ENCODE data around the gene MEF2A. TPM values are rescaled to one million over a fixed set of nuclear protein-coding genes. Genes with fewer than 3 reads are reported as not detected.

The MEF2A gene
- total and polyA plus RNA-seq, 10 of the 15 experiments (the other 5 are each of a cell fraction or from before 2014, with no cell fraction given) = 7.2 to 46.7 (median 35.9) TPM

DNA sequence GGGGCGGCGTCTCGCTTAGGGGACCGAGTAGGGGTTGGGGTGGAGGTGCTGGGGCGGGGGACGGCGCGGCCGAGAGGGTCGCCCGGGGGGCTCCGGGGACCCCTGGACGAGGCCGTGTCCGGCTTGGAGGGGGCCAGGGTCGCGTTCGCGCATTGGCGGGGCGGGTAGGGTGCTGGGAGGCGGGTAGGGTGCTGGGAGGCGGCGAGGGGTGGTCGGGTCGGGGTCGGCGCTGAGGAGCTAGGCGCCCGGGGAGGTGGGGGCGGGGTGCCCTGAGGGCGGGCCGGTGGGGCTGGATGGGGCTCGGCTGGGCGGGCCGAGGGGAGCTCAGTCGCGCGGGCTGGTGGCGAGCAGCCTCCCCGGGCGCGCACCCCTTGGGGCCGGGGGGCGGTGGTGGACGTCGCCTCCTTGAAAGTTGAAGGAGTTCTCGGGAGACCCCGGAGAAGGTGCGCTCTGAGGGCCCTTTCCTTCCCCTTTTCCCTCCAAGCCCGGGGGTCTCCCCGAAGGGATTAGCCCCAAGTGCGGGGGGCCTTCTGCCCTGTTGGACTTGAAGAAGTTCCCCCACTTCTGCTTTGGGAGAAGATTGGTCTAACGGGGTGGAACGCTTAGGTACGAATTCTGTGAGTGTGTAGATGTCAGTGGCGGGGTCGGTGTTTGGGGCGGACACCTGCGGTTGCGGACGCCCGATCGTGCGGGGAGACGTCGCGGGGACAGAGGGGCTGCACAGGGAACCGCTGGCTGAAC lies 543 bp downstream of the MEF2A start (continued):
- TF ChIP-seq CBX3 (IDR thresholded peaks at IDR 0.05; ENCODE audit: borderline replicate concordance, low read depth) (no peak), TCF12 (IDR thresholded peaks at IDR 0.05; ENCODE audit: low read depth, low read length) (no peak), LARP7 (IDR thresholded peaks at IDR 0.05) (no peak), POLR2A (IDR thresholded peaks at IDR 0.05; ENCODE audit: low read depth, low read length) (0 out of 2 replicates have a peak, but pooled peaks have one; percentile 25), MXI1 (IDR thresholded peaks at IDR 0.05; ENCODE audit: low read depth, low read length) (0 out of 2 replicates have a peak, but pooled peaks have one; percentile 19), KDM1A (IDR thresholded peaks at IDR 0.05; ENCODE audit: borderline replicate concordance) (no peak), CHD4 (IDR thresholded peaks at IDR 0.05) (no peak), PML (IDR thresholded peaks at IDR 0.05; ENCODE audit: low read length) (no peak), POLR2AphosphoS2 (IDR thresholded peaks at IDR 0.05; ENCODE audit: low read depth, low read length) (no peak)
- TF ChIP-seq, protein P1, sequence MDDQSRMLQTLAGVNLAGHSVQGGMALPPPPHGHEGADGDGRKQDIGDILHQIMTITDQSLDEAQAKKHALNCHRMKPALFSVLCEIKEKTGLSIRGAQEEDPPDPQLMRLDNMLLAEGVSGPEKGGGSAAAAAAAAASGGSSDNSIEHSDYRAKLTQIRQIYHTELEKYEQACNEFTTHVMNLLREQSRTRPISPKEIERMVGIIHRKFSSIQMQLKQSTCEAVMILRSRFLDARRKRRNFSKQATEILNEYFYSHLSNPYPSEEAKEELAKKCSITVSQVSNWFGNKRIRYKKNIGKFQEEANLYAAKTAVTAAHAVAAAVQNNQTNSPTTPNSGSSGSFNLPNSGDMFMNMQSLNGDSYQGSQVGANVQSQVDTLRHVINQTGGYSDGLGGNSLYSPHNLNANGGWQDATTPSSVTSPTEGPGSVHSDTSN (IDR thresholded peaks at IDR 0.05; ENCODE audit: insufficient replicate concordance, low read depth, low read length) = no peak
- TF ChIP-seq, protein P2, sequence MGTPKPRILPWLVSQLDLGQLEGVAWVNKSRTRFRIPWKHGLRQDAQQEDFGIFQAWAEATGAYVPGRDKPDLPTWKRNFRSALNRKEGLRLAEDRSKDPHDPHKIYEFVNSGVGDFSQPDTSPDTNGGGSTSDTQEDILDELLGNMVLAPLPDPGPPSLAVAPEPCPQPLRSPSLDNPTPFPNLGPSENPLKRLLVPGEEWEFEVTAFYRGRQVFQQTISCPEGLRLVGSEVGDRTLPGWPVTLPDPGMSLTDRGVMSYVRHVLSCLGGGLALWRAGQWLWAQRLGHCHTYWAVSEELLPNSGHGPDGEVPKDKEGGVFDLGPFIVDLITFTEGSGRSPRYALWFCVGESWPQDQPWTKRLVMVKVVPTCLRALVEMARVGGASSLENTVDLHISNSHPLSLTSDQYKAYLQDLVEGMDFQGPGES (IDR thresholded peaks at IDR 0.05) = no peak
- TF ChIP-seq, protein P3, sequence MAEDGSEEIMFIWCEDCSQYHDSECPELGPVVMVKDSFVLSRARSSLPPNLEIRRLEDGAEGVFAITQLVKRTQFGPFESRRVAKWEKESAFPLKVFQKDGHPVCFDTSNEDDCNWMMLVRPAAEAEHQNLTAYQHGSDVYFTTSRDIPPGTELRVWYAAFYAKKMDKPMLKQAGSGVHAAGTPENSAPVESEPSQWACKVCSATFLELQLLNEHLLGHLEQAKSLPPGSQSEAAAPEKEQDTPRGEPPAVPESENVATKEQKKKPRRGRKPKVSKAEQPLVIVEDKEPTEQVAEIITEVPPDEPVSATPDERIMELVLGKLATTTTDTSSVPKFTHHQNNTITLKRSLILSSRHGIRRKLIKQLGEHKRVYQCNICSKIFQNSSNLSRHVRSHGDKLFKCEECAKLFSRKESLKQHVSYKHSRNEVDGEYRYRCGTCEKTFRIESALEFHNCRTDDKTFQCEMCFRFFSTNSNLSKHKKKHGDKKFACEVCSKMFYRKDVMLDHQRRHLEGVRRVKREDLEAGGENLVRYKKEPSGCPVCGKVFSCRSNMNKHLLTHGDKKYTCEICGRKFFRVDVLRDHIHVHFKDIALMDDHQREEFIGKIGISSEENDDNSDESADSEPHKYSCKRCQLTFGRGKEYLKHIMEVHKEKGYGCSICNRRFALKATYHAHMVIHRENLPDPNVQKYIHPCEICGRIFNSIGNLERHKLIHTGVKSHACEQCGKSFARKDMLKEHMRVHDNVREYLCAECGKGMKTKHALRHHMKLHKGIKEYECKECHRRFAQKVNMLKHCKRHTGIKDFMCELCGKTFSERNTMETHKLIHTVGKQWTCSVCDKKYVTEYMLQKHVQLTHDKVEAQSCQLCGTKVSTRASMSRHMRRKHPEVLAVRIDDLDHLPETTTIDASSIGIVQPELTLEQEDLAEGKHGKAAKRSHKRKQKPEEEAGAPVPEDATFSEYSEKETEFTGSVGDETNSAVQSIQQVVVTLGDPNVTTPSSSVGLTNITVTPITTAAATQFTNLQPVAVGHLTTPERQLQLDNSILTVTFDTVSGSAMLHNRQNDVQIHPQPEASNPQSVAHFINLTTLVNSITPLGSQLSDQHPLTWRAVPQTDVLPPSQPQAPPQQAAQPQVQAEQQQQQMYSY (CRISPR knock-in tag; IDR thresholded peaks at IDR 0.05) = no peak
